B cell (primary cell): Measurements from ENCODE around the gene RER1. TPM values are rescaled to one million over a fixed set of nuclear protein-coding genes. Genes with fewer than 3 reads are reported as not detected.

Experiments used
- ATAC-seq: fragments of 200-7000 bp; cut with Tn5 transposase; one replicate; pipeline ENCODE4 v1.10.0; 2021; ENCODE audit warnings: low read depth, mild to moderate bottlenecking, moderate number of reproducible peaks, moderate library complexity
- CTCF ChIA-PET: fragments of 350-600 bp; sonication (Branson Sonifier 250); formaldehyde crosslinking; loops from one replicate; lab custom pipeline; 2021; ENCODE audit warnings: antibody characterized with exemption, inconsistent platforms; lab: Charles Lee
- POLR2A ChIA-PET: fragments of 350-600 bp; sonication (Branson Sonifier 250); formaldehyde crosslinking; loops from one replicate; lab custom pipeline; 2021; ENCODE audit warnings: antibody characterized with exemption; lab: Charles Lee
- DNase-seq: peaks from one replicate; pipeline ENCODE4 v3.0.0; 2013
- H2AFZ ChIP-seq: 2 replicates; pipeline ENCODE4 v1.6.1; 2012; ENCODE audit warnings: mild to moderate bottlenecking, low read depth, low read length; ENCODE audit not compliant: insufficient read depth, poor library complexity, severe bottlenecking
- H3K27ac ChIP-seq, 2 donors: 1 replicate in 1 of 2; 2 replicates in 1 of 2; pipeline ENCODE4 v1.5.1; 2012 to 2013; ENCODE audit warnings: low read length in 2 of 2, mild to moderate bottlenecking in 2 of 2, moderate library complexity in 1 of 2
- H3K27me3 ChIP-seq, 4 experiments: fragments of 200-600 bp in 1 of 4; sonication (generic) in 1 of 4; replicated peaks in 1 of 4; 1 replicate in 2 of 4; 2 replicates in 2 of 4; pipeline versions ENCODE4 v1.6.1 to v1.7.0; 2013 to 2016; ENCODE audit warnings: low read length in 3 of 4, mild to moderate bottlenecking in 2 of 4, mixed read lengths in 1 of 4, moderate library complexity in 1 of 4; ENCODE audit not compliant: insufficient read depth in 4 of 4, control insufficient read depth in 3 of 4; ENCODE audit errors: control extremely low read depth in 1 of 4
- H3K36me3 ChIP-seq, 2 experiments: replicated peaks in 1 of 2; 1 replicate in 1 of 2; 2 replicates in 1 of 2; pipeline versions ENCODE4 v1.6.1 to v1.7.1; 2013; ENCODE audit warnings: low read length in 1 of 2; ENCODE audit not compliant: insufficient read depth in 2 of 2, control insufficient read depth in 1 of 2; ENCODE audit errors: control extremely low read depth in 1 of 2, extremely low read depth in 1 of 2
- H3K4me1 ChIP-seq, 2 donors: fragments of 200-600 bp in 1 of 2; sonication (generic) in 1 of 2; 1 replicate in 1 of 2; 2 replicates in 1 of 2; pipeline versions ENCODE4 v1.5.1 to v1.6.1; 2013 to 2017; ENCODE audit warnings: low read length in 2 of 2; ENCODE audit not compliant: control insufficient read depth in 2 of 2, insufficient read depth in 2 of 2
- H3K4me2 ChIP-seq: replicated peaks from 2 replicates; pipeline ENCODE3; 2012; ENCODE audit warnings: mild to moderate bottlenecking, low read depth, low read length; ENCODE audit not compliant: poor library complexity, severe bottlenecking
- H3K4me3 ChIP-seq, 5 experiments: fragments of 200-600 bp in 1 of 5; sonication (generic) in 1 of 5; 1 replicate in 3 of 5; 2 replicates in 2 of 5; pipeline versions ENCODE4 v1.5.1 to v1.7.0; 2011 to 2016; ENCODE audit warnings: low read length in 4 of 5, mild to moderate bottlenecking in 4 of 5, low read depth in 2 of 5, control low read depth in 1 of 5, moderate library complexity in 1 of 5; ENCODE audit not compliant: insufficient read depth in 1 of 5; ENCODE audit errors: control extremely low read depth in 1 of 5, extremely low read depth in 1 of 5
- H3K79me2 ChIP-seq: fragments of 200-600 bp; sonication (generic); one replicate; pipeline ENCODE4 v1.6.0; 2016; ENCODE audit warnings: low read length; ENCODE audit not compliant: control insufficient read depth, insufficient read depth
- H3K9ac ChIP-seq: fragments of 200-600 bp; sonication (generic); 2 replicates; pipeline ENCODE4 v1.6.1; 2017; ENCODE audit warnings: mild to moderate bottlenecking, low read length, moderate library complexity
- H3K9me3 ChIP-seq, 3 donors: one replicate each; pipeline versions ENCODE4 v1.6.1 to v1.7.1; 2013; ENCODE audit warnings: low read length in 2 of 3; ENCODE audit not compliant: control insufficient read depth in 2 of 3, insufficient read depth in 1 of 3; ENCODE audit errors: control extremely low read depth in 1 of 3
- H4K20me1 ChIP-seq: 2 replicates; pipeline ENCODE4 v1.6.0; 2012; ENCODE audit warnings: mild to moderate bottlenecking, low read length; ENCODE audit not compliant: insufficient read depth, control insufficient read depth, poor library complexity, severe bottlenecking
- H3K27ac Mint-ChIP-seq: one replicate; pipeline ENCODE4 v1.8.0; 2021; ENCODE audit warnings: mixed read lengths
- H3K27me3 Mint-ChIP-seq: one replicate; pipeline ENCODE4 v1.8.0; 2021; ENCODE audit warnings: mixed read lengths
- H3K4me1 Mint-ChIP-seq: one replicate; pipeline ENCODE4 v1.8.0; 2021; ENCODE audit warnings: mixed read lengths
- H3K4me3 Mint-ChIP-seq: one replicate; pipeline ENCODE4 v1.8.0; 2021; ENCODE audit warnings: mixed read lengths
- H3K9me3 Mint-ChIP-seq: one replicate; pipeline ENCODE4 v1.8.0; 2022; ENCODE audit warnings: mixed read lengths; ENCODE audit not compliant: insufficient read depth
- EZH2 ChIP-seq: IDR thresholded peaks from 2 replicates; pipeline ENCODE4 v1.6.1; 2012; ENCODE audit warnings: borderline replicate concordance, low read depth, mild to moderate bottlenecking, moderate library complexity, low read length; ENCODE audit not compliant: insufficient read depth, poor library complexity, severe bottlenecking
- WGBS: methylation state at CpG from one replicate; pipeline ENCODE4 v1.1.5; 2013; ENCODE audit warnings: missing lambda C conversion rate; ENCODE audit not compliant: insufficient coverage; 5-methylcytosine and 5-hydroxymethylcytosine counted together
- intact Hi-C: fragments of 100-400 bp; cut with micrococcal nuclease; formaldehyde crosslinking; loops from one replicate; pipeline ENCODE4 v1.10.0; 2022
- polyA plus RNA-seq: library from polyadenylated mRNA; depleted of rRNA; stranded (reverse); fragments of >200 nt; gene quantifications from 2 replicates; pipeline ENCODE4 v1.2.3, GENCODE V29; 2012
- total RNA-seq, 2 donors: library from RNA; stranded (reverse); fragments of 120-200 nt in 1 of 2; gene quantifications; 1 replicate in 1 of 2; 2 replicates in 1 of 2; pipeline versions ENCODE4 v1.2.3 to v1.2.4, GENCODE V29; 2013 to 2022
- TF ChIP-seq, protein P1 (sequence below): fragments of 200-600 bp; IDR thresholded peaks from one replicate; pipeline ENCODE4 v1.8.0; 2022; ENCODE audit warnings: antibody characterized with exemption, mild to moderate bottlenecking

RER1 gene
- total and polyA plus RNA-seq, 2 donors (not counting 1 experiment from before 2014, with no cell fraction given) = 78.5 to 118 TPM

GRCh38 chr1:2375246-2375922 is 16.3 kb upstream of the RER1 start:
- no peaks in the 10 kb centered on the region for H3K36me3 ChIP-seq
- H3K9ac ChIP-seq = no peak overlapping the region
- H4K20me1 ChIP-seq = no peaks in the 10 kb centered on the region
- TF ChIP-seq, protein P1, sequence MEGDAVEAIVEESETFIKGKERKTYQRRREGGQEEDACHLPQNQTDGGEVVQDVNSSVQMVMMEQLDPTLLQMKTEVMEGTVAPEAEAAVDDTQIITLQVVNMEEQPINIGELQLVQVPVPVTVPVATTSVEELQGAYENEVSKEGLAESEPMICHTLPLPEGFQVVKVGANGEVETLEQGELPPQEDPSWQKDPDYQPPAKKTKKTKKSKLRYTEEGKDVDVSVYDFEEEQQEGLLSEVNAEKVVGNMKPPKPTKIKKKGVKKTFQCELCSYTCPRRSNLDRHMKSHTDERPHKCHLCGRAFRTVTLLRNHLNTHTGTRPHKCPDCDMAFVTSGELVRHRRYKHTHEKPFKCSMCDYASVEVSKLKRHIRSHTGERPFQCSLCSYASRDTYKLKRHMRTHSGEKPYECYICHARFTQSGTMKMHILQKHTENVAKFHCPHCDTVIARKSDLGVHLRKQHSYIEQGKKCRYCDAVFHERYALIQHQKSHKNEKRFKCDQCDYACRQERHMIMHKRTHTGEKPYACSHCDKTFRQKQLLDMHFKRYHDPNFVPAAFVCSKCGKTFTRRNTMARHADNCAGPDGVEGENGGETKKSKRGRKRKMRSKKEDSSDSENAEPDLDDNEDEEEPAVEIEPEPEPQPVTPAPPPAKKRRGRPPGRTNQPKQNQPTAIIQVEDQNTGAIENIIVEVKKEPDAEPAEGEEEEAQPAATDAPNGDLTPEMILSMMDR = no peak
- no peak for TF ChIP-seq EZH2
- Mint-ChIP-seq H3K4me1 (peaks cover 25% of the 10 kb centered on the region), H3K27me3 (no peaks in the 10 kb centered on the region), H3K4me3 (no peak overlapping the region), H3K27ac (no peak overlapping the region), H3K9me3 (no peaks in the 10 kb centered on the region)
- ATAC-seq = no peak
- no peak for DNase-seq
- H2AFZ ChIP-seq = no peak overlapping the region
- ChIA-PET POLR2A (interaction anchor here (0.7 kb wide), 1 partner anchor 77 kb away, joined by 3 read pairs; no protein-coding TSS in a partner anchor), CTCF (interaction anchor here (12.5 kb wide), 1 partner anchor 181 kb away, joined by 295 read pairs; the partner anchor contains the start of gene FAAP20)
- H3K79me2 ChIP-seq = no peaks in the 10 kb centered on the region
- no peak overlapping the region for H3K27ac ChIP-seq
- 92% methylated on average over 23 of the region's 23 CpGs for WGBS
- no peak overlapping the region for H3K4me3 ChIP-seq
- no peaks in the 10 kb centered on the region for H3K27me3 ChIP-seq
- H3K4me1 ChIP-seq = peaks cover 22 to 33% of the 10 kb centered on the region in 2 donors
- no peak overlapping the region for H3K4me2 ChIP-seq
- intact Hi-C loops = no loop called here
- H3K9me3 ChIP-seq = peaks cover 0 to 13% (median 2%) of the 10 kb centered on the region in 3 donors

DNA sequence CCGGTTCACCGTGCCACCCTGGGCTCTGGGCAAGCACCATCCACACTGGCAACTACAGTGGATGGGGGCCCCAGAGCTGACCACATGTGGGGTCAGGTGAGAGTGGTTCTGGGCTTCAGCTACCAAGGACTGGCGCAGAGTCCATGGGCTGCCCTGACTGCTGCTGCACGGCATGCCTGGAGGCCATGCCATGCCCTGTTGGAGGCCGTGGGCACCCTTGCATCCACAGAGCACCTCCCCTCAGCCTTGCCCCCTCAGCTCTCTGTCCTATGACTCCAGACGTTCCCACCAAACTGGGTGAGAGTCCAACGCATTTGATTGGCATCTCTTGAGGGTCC is 15.7 kb upstream of the RER1 start:
- POLR2A ChIA-PET = no interaction called here
- Histone ChIP-seq H3K4me1 (peaks cover 22 to 34% of the 10 kb centered on the region in 2 donors), H3K9ac (no peak overlapping the region), H3K4me2 (no peak overlapping the region), H3K79me2 (no peaks in the 10 kb centered on the region), H3K4me3 (no peak overlapping the region), H2AFZ (no peak overlapping the region), H3K27ac (no peak overlapping the region), H3K36me3 (no peaks in the 10 kb centered on the region), H3K27me3 (no peaks in the 10 kb centered on the region), H4K20me1 (no peaks in the 10 kb centered on the region), H3K9me3 (peaks cover 0 to 13% (median 2%) of the 10 kb centered on the region in 3 donors)
- no peak for ATAC-seq
- 81% methylated on average over 7 of the region's 7 CpGs for WGBS
- Mint-ChIP-seq H3K27me3 (no peaks in the 10 kb centered on the region), H3K9me3 (no peaks in the 10 kb centered on the region), H3K4me1 (peaks cover 27% of the 10 kb centered on the region), H3K4me3 (no peak overlapping the region), H3K27ac (no peak overlapping the region)
- no peak for DNase-seq
- CTCF ChIA-PET = interaction anchor here (0.6 to 12.5 kb wide), 2 partner anchors 67 to 181 kb away, joined by 3 to 295 read pairs; partner anchors contain the start of gene FAAP20
- no peak for TF ChIP-seq EZH2
- TF ChIP-seq, protein P1 = no peak
- intact Hi-C loops = no loop called here
